Endothelial cell of umbilical vein (primary cell): ENCODE data around the gene B3GALNT1. TPM values are rescaled to one million over a fixed set of nuclear protein-coding genes. Genes with fewer than 3 reads are reported as not detected.

ENCODE experiments used
- BruUV-seq: library from RNA; stranded (reverse); fragments of 400-500 nt; replicated peaks from 2 replicates; lab custom pipeline; 2021; lab: Mats Ljungman, UMichigan
- CTCF ChIA-PET: fragments of 300-600, 350-600 bp; sonication (Branson Sonifier 250); formaldehyde crosslinking; loops from one replicate; lab custom pipeline; 2021; ENCODE audit warnings: antibody characterized with exemption, inconsistent platforms; lab: Charles Lee
- POLR2A ChIA-PET: fragments of 300-600, 350-600 bp; sonication (Branson Sonifier 250); formaldehyde crosslinking; loops from one replicate; lab custom pipeline; 2021; ENCODE audit warnings: antibody characterized with exemption, inconsistent platforms; lab: Charles Lee
- DNase-seq: peaks from one replicate; pipeline ENCODE4 v3.0.0-alpha.2; 2011; ENCODE audit warnings: low read depth, low spot score
- FAIRE-seq: peaks from 2 replicates; lab custom pipeline; 2011; peaks lifted over from hg19 to GRCh38; lab: Jason Lieb, UNC
- H2AFZ ChIP-seq: 2 replicates; pipeline ENCODE4 v1.6.0; 2012; ENCODE audit warnings: low read depth, low read length, control low read depth, inconsistent platforms
- H3K27ac ChIP-seq: 2 replicates; pipeline ENCODE4 v1.5.1; 2011; ENCODE audit warnings: low read depth, mild to moderate bottlenecking, control low read depth, low read length, moderate library complexity; ENCODE audit not compliant: insufficient read depth
- H3K27me3 ChIP-seq, 2 experiments: 2 replicates each; pipeline versions ENCODE4 v1.6.0 to v1.6.1; 2011; ENCODE audit warnings: low read length in 2 of 2, mixed read lengths in 1 of 2; ENCODE audit not compliant: control insufficient read depth in 2 of 2, insufficient read depth in 2 of 2
- H3K36me3 ChIP-seq, 2 experiments: 2 replicates in 1 of 2; 3 replicates in 1 of 2; pipeline ENCODE4 v1.5.1; 2011; ENCODE audit warnings: low read length in 2 of 2, mild to moderate bottlenecking in 1 of 2, moderate library complexity in 1 of 2; ENCODE audit not compliant: control insufficient read depth in 2 of 2, insufficient read depth in 2 of 2; ENCODE audit errors: extremely low read depth in 1 of 2
- H3K4me1 ChIP-seq: 3 replicates; pipeline ENCODE4 v1.5.1; 2011; ENCODE audit warnings: mild to moderate bottlenecking, low read length; ENCODE audit not compliant: control insufficient read depth, insufficient read depth; ENCODE audit errors: extremely low read depth
- H3K4me2 ChIP-seq: 2 replicates; pipeline ENCODE4 v1.6.1; 2011; ENCODE audit warnings: low read length, control low read depth, mixed read lengths; ENCODE audit not compliant: insufficient read depth
- H3K4me3 ChIP-seq, 3 experiments: fragments of 200-600 bp in 1 of 3; sonication (generic), shearing (Covaris generic) in 1 of 3; replicated peaks in 1 of 3; 2 replicates each; pipeline ENCODE4 v1.5.1; 2011 to 2016; ENCODE audit warnings: control low read depth in 3 of 3, low read length in 3 of 3, mild to moderate bottlenecking in 2 of 3, inconsistent platforms in 1 of 3, low read depth in 1 of 3, moderate library complexity in 1 of 3; ENCODE audit not compliant: insufficient read depth in 1 of 3
- H3K79me2 ChIP-seq: 2 replicates; pipeline ENCODE4 v1.6.0; 2012; ENCODE audit warnings: low read length, inconsistent platforms; ENCODE audit not compliant: control insufficient read depth, insufficient read depth
- H3K9ac ChIP-seq: replicated peaks from 2 replicates; pipeline ENCODE3; 2011; ENCODE audit warnings: low read length, control low read depth; ENCODE audit not compliant: insufficient read depth; ENCODE audit errors: extremely low read depth
- H3K9me1 ChIP-seq: replicated peaks from 3 replicates; pipeline ENCODE4 v1.6.0; 2011; ENCODE audit warnings: mild to moderate bottlenecking, low read length; ENCODE audit not compliant: control insufficient read depth, insufficient read depth; ENCODE audit errors: extremely low read depth
- H3K9me3 ChIP-seq: replicated peaks from 2 replicates; pipeline ENCODE4 v1.5.1; 2012; ENCODE audit warnings: low read length, inconsistent platforms; ENCODE audit not compliant: control insufficient read depth, insufficient read depth
- H4K20me1 ChIP-seq: replicated peaks from 2 replicates; pipeline ENCODE3; 2011; ENCODE audit warnings: mild to moderate bottlenecking, low read length; ENCODE audit not compliant: control insufficient read depth, insufficient read depth; ENCODE audit errors: extremely low read depth
- EZH2 ChIP-seq: IDR thresholded peaks from 2 replicates; pipeline ENCODE4 v1.6.1; 2012; ENCODE audit warnings: borderline replicate concordance, low read depth, mild to moderate bottlenecking, moderate library complexity, low read length, inconsistent platforms; ENCODE audit not compliant: severe bottlenecking
- FOS ChIP-seq: IDR thresholded peaks from 2 replicates; pipeline ENCODE4 v1.6.1; 2011; ENCODE audit warnings: mild to moderate bottlenecking, low read length, moderate library complexity, borderline replicate concordance; ENCODE audit not compliant: insufficient read depth
- GATA2 ChIP-seq: IDR thresholded peaks from 2 replicates; pipeline ENCODE4 v1.7.0; 2011; ENCODE audit warnings: low read depth, mild to moderate bottlenecking, moderate library complexity, mixed read lengths, low read length; ENCODE audit not compliant: insufficient read length, insufficient read depth
- JUN ChIP-seq: IDR thresholded peaks from 2 replicates; pipeline ENCODE4 v1.6.1; 2011; ENCODE audit warnings: borderline replicate concordance, low read depth; ENCODE audit not compliant: insufficient read length, insufficient read depth
- MYC ChIP-seq: IDR thresholded peaks from one replicate; pipeline ENCODE4 v1.6.1; 2011; ENCODE audit warnings: mild to moderate bottlenecking, low read depth, low read length
- POLR2A ChIP-seq: IDR thresholded peaks from 2 replicates; pipeline ENCODE4 v1.6.1; 2012; ENCODE audit warnings: low read depth, mild to moderate bottlenecking, control low read depth, low read length
- POLR2AphosphoS5 ChIP-seq: IDR thresholded peaks from 2 replicates; pipeline ENCODE4 v1.6.1; 2012; ENCODE audit warnings: low read depth, mild to moderate bottlenecking, control low read depth, low read length, moderate library complexity; ENCODE audit not compliant: insufficient read depth
- dilution Hi-C: fragments of 300-500 bp; cut with MboI; formaldehyde crosslinking; loops from one replicate; pipeline ENCODE4 v1.15.0; 2019; ENCODE audit warnings: low sequenced_read_pairs; ENCODE audit not compliant: extremely low pct_ligation_motif_present
- intact Hi-C: fragments of 100-400 bp; cut with micrococcal nuclease; formaldehyde crosslinking; loops from one replicate; pipeline ENCODE4 v1.10.0; 2022
- polyA plus RNA-seq, 4 experiments: library from polyadenylated mRNA; depleted of rRNA in 3 of 4; stranded (reverse) in 3 of 4; unstranded in 1 of 4; fragments of >200 nt; gene quantifications; 2 replicates each; pipeline versions ENCODE4 v1.2.1 to v1.2.3, GENCODE V29; 2011 to 2012; ENCODE audit warnings: missing spikeins in 1 of 4
- total RNA-seq: library from RNA; stranded (reverse); gene quantifications from 2 replicates; pipeline ENCODE4 v1.2.3, GENCODE V29; 2021

Gene B3GALNT1
- total and polyA plus RNA-seq, 2 donors (not counting 3 experiments of a cell fraction or from before 2014, with no cell fraction given): 19.4 to 29.4 TPM

DNA sequence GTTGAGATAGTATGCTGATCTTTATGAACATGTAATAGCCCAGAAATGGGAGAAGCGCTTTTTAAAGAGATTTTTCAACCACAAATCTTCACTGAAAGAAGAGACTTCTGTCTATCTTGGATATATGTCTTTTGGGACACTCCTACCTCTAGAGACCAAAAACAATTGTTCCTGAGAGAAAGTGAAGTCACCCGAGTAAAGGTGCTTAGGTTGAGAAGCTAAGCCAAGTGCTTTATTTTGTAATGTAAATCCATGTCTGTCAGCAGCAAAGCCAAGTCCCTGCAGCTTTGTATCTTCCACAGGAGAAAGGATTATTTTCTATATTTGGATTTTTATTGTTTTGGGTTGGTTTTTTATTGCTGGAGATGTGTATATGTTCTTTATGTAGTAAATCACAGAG, 32.1 kb upstream of the B3GALNT1 start:
- no peak overlapping the region for H3K27ac ChIP-seq
- no peaks in the 10 kb centered on the region for H3K79me2 ChIP-seq
- no peak overlapping the region for H3K4me2 ChIP-seq
- BruUV-seq: no TSS peak
- H3K27me3 ChIP-seq: no peaks in the 10 kb centered on the region
- FAIRE-seq (no peak), DNase-seq (no peak)
- no peak overlapping the region for H3K9ac ChIP-seq
- H2AFZ ChIP-seq: no peak overlapping the region
- no peaks in the 10 kb centered on the region for H3K9me3 ChIP-seq
- no peaks in the 10 kb centered on the region for H4K20me1 ChIP-seq
- no peak for TF ChIP-seq EZH2
- TF ChIP-seq GATA2: no peak
- TF ChIP-seq POLR2A: no peak
- no peak for TF ChIP-seq POLR2AphosphoS5
- TF ChIP-seq FOS: no peak
- TF ChIP-seq MYC: no peak
- no peak for TF ChIP-seq JUN
- no peaks in the 10 kb centered on the region for H3K9me1 ChIP-seq
- intact Hi-C loops: no loop called here
- H3K4me1 ChIP-seq: peaks cover 14% of the 10 kb centered on the region
- no peak overlapping the region for H3K4me3 ChIP-seq
- dilution Hi-C loops: no loop called here
- POLR2A ChIA-PET: interaction anchor here (0.5 kb wide), 1 partner anchor 42 kb away, joined by 3 read pairs; no protein-coding TSS in a partner anchor
- CTCF ChIA-PET: no interaction called here
- H3K36me3 ChIP-seq: no peaks in the 10 kb centered on the region

DNA sequence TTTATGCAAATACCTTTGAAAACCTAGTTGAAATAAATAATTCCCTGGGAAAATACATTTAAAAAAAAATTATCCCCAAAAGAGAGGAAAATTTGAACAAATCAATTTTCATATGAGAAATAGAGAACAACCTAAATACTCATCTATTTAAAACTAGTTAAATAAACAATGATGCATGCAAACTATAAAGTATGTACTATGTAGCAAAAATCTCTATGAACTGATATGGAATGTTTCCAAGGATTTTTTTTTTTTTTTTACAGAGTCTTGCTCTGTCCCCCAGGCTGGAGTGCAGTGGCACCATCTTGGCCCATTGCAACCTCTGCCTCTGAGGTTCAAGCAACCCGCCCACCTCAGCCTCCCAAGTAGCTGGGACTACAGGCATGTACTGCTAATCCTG, 27.2 kb upstream of the B3GALNT1 start:
- Histone ChIP-seq H3K9me1 (no peaks in the 10 kb centered on the region), H3K79me2 (no peaks in the 10 kb centered on the region), H3K9me3 (no peaks in the 10 kb centered on the region), H3K9ac (no peak overlapping the region), H2AFZ (no peak overlapping the region), H4K20me1 (no peaks in the 10 kb centered on the region), H3K27ac (no peak overlapping the region), H3K4me3 (no peak overlapping the region), H3K4me1 (no peaks in the 10 kb centered on the region), H3K27me3 (no peaks in the 10 kb centered on the region), H3K36me3 (no peaks in the 10 kb centered on the region), H3K4me2 (no peak overlapping the region)
- CTCF ChIA-PET: no interaction called here
- DNase-seq (no peak), FAIRE-seq (no peak)
- dilution Hi-C loops (no loop called here), intact Hi-C loops (no loop called here)
- no peak for TF ChIP-seq POLR2AphosphoS5
- TF ChIP-seq POLR2A: no peak
- no peak for TF ChIP-seq GATA2
- TF ChIP-seq EZH2: no peak
- no peak for TF ChIP-seq MYC
- TF ChIP-seq JUN: no peak
- no TSS peak for BruUV-seq
- POLR2A ChIA-PET: no interaction called here
